Activated CD4-positive, alpha-beta memory T cell treated with anti-CD3 and anti-CD28 coated beads for 36 hours (primary cell): Measurements from ENCODE around the gene CACNA1B. TPM values are rescaled to one million over a fixed set of nuclear protein-coding genes. Genes with fewer than 3 reads are reported as not detected.

Experiments
- CTCF ChIA-PET: fragments of 350-600 bp; sonication (Branson Sonifier 250); formaldehyde crosslinking; loops from one replicate; lab custom pipeline; 2021; ENCODE audit warnings: antibody characterized with exemption, inconsistent platforms; lab: Charles Lee
- POLR2A ChIA-PET: fragments of 350-600 bp; sonication (Branson Sonifier 250); formaldehyde crosslinking; loops from one replicate; lab custom pipeline; 2021; ENCODE audit warnings: antibody characterized with exemption; lab: Charles Lee
- DNase-seq: peaks from one replicate; pipeline ENCODE4 v3.0.0-alpha.2; 2020
- H3K27ac Mint-ChIP-seq: one replicate; pipeline ENCODE4 v1.8.0; 2021; ENCODE audit warnings: mixed read lengths
- H3K27me3 Mint-ChIP-seq: one replicate; pipeline ENCODE4 v1.8.0; 2021; ENCODE audit warnings: mixed read lengths
- H3K36me3 Mint-ChIP-seq: one replicate; pipeline ENCODE4 v1.8.0; 2021; ENCODE audit warnings: mixed read lengths
- H3K4me1 Mint-ChIP-seq: one replicate; pipeline ENCODE4 v1.8.0; 2021; ENCODE audit warnings: low read depth, mixed read lengths
- H3K4me3 Mint-ChIP-seq: one replicate; pipeline ENCODE4 v1.8.0; 2021; ENCODE audit warnings: mild to moderate bottlenecking, mixed read lengths
- H3K9me3 Mint-ChIP-seq: one replicate; pipeline ENCODE4 v1.8.0; 2021; ENCODE audit warnings: mixed read lengths
- intact Hi-C: fragments of 100-400 bp; cut with micrococcal nuclease; formaldehyde crosslinking; loops from one replicate; pipeline ENCODE4 v1.15.1; 2023
- total RNA-seq, 2 experiments: library from RNA; stranded (reverse); gene quantifications; one replicate each; pipeline ENCODE4 v1.2.3, GENCODE V29; 2021

Gene CACNA1B
- total RNA-seq, 2 experiments from 2014 or later = 0.02 to 0.17 TPM

- ChIA-PET CTCF (interaction anchor here (0.6 kb wide), 1 partner anchor 351 kb away, joined by 3 read pairs; no protein-coding TSS in a partner anchor), POLR2A (no interaction called here)
- Mint-ChIP-seq H3K27me3 (peaks cover 23% of the 10 kb centered on the region), H3K4me3 (no peak overlapping the region), H3K9me3 (no peaks in the 10 kb centered on the region), H3K36me3 (no peaks in the 10 kb centered on the region), H3K27ac (no peak overlapping the region), H3K4me1 (no peaks in the 10 kb centered on the region)
- intact Hi-C loops = no loop called here
- no peak for DNase-seq
Observed at GRCh38 chr9:138024131-138024530, 146.5 kb downstream of the CACNA1B start.

GRCh38 chr9:138024831-138025291 is 147.3 kb downstream of the CACNA1B start:
- no peak overlapping the region for H3K27ac Mint-ChIP-seq
- ChIA-PET POLR2A (no interaction called here), CTCF (no interaction called here)
- no peak overlapping the region for H3K4me3 Mint-ChIP-seq
- no peaks in the 10 kb centered on the region for H3K9me3 Mint-ChIP-seq
- intact Hi-C loops = no loop called here
- H3K36me3 Mint-ChIP-seq = no peaks in the 10 kb centered on the region
- H3K4me1 Mint-ChIP-seq = no peaks in the 10 kb centered on the region
- peaks cover 23% of the 10 kb centered on the region for H3K27me3 Mint-ChIP-seq
- DNase-seq = no peak

- H3K9me3 Mint-ChIP-seq = no peaks in the 10 kb centered on the region
- peaks cover 25% of the 10 kb centered on the region for H3K27me3 Mint-ChIP-seq
- CTCF ChIA-PET = no interaction called here
- DNase-seq = no peak
- H3K27ac Mint-ChIP-seq = no peak overlapping the region
- H3K4me3 Mint-ChIP-seq = no peak overlapping the region
- intact Hi-C loops = no loop called here
- H3K36me3 Mint-ChIP-seq = no peaks in the 10 kb centered on the region
- no peaks in the 10 kb centered on the region for H3K4me1 Mint-ChIP-seq
- POLR2A ChIA-PET = no interaction called here
Observed at GRCh38 chr9:138025417-138025816, 147.8 kb downstream of the CACNA1B start.

GRCh38 chr9:138025908-138026307 is 148.3 kb downstream of the CACNA1B start:
- intact Hi-C loops = no loop called here

GRCh38 chr9:138028596-138028995 is 151.0 kb downstream of the CACNA1B start:
- Mint-ChIP-seq H3K27ac (no peak overlapping the region), H3K9me3 (peaks cover 8% of the 10 kb centered on the region), H3K36me3 (no peaks in the 10 kb centered on the region), H3K4me1 (no peaks in the 10 kb centered on the region), H3K27me3 (peaks cover 37% of the 10 kb centered on the region), H3K4me3 (no peak overlapping the region)
- intact Hi-C loops = no loop called here
- peak; percentile 2 for DNase-seq
- ChIA-PET POLR2A (no interaction called here), CTCF (no interaction called here)

More at GRCh38 chr9:138025908-138026307, 148.3 kb downstream of the CACNA1B start:
- Mint-ChIP-seq H3K36me3 (no peaks in the 10 kb centered on the region), H3K9me3 (no peaks in the 10 kb centered on the region), H3K4me3 (no peak overlapping the region), H3K27me3 (peaks cover 25% of the 10 kb centered on the region), H3K27ac (no peak overlapping the region), H3K4me1 (no peaks in the 10 kb centered on the region)
- CTCF ChIA-PET = no interaction called here
- no peak for DNase-seq
- POLR2A ChIA-PET = no interaction called here

GRCh38 chr9:138031186-138031585 is 153.6 kb downstream of the CACNA1B start:
- no peak overlapping the region for H3K4me3 Mint-ChIP-seq
- intact Hi-C loops = no loop called here
- ChIA-PET CTCF (no interaction called here), POLR2A (no interaction called here)
- H3K27me3 Mint-ChIP-seq = peaks cover 32% of the 10 kb centered on the region
- H3K9me3 Mint-ChIP-seq = peaks cover 8% of the 10 kb centered on the region
- no peak overlapping the region for H3K27ac Mint-ChIP-seq
- H3K4me1 Mint-ChIP-seq = no peaks in the 10 kb centered on the region
- no peak for DNase-seq
- no peaks in the 10 kb centered on the region for H3K36me3 Mint-ChIP-seq

GRCh38 chr9:138033950-138034349 is 156.4 kb downstream of the CACNA1B start:
- Mint-ChIP-seq H3K27me3 (peaks cover 36% of the 10 kb centered on the region), H3K4me3 (no peak overlapping the region), H3K27ac (no peak overlapping the region), H3K9me3 (peaks cover 8% of the 10 kb centered on the region), H3K4me1 (no peaks in the 10 kb centered on the region), H3K36me3 (no peaks in the 10 kb centered on the region)
- ChIA-PET CTCF (no interaction called here), POLR2A (no interaction called here)
- intact Hi-C loops = no loop called here
- no peak for DNase-seq

- Mint-ChIP-seq H3K4me3 (no peak overlapping the region), H3K27me3 (peaks cover 30% of the 10 kb centered on the region), H3K27ac (no peak overlapping the region), H3K4me1 (no peaks in the 10 kb centered on the region), H3K9me3 (peaks cover 8% of the 10 kb centered on the region), H3K36me3 (no peaks in the 10 kb centered on the region)
- CTCF ChIA-PET = no interaction called here
- no peak for DNase-seq
- intact Hi-C loops = no loop called here
- POLR2A ChIA-PET = no interaction called here
Observed at GRCh38 chr9:138037140-138037539, 159.6 kb downstream of the CACNA1B start.

- Mint-ChIP-seq H3K4me1 (no peaks in the 10 kb centered on the region), H3K9me3 (no peaks in the 10 kb centered on the region), H3K36me3 (no peaks in the 10 kb centered on the region), H3K27me3 (peaks cover 20% of the 10 kb centered on the region), H3K4me3 (no peak overlapping the region), H3K27ac (no peak overlapping the region)
- no peak for DNase-seq
- CTCF ChIA-PET = no interaction called here
- intact Hi-C loops = no loop called here
- POLR2A ChIA-PET = no interaction called here
Observed at GRCh38 chr9:138038244-138038671, 160.7 kb downstream of the CACNA1B start.

- peaks cover 20% of the 10 kb centered on the region for H3K27me3 Mint-ChIP-seq
- H3K36me3 Mint-ChIP-seq = no peaks in the 10 kb centered on the region
- H3K9me3 Mint-ChIP-seq = no peaks in the 10 kb centered on the region
- intact Hi-C loops = no loop called here
- H3K4me1 Mint-ChIP-seq = no peaks in the 10 kb centered on the region
- no peak overlapping the region for H3K4me3 Mint-ChIP-seq
- no peak for DNase-seq
- POLR2A ChIA-PET = no interaction called here
- CTCF ChIA-PET = no interaction called here
- H3K27ac Mint-ChIP-seq = peak overlapping the region; percentile 52
Observed at GRCh38 chr9:138040446-138041430, 163.2 kb downstream of the CACNA1B start.

GRCh38 chr9:138042146-138042545 is 164.6 kb downstream of the CACNA1B start:
- no peak for DNase-seq
- POLR2A ChIA-PET = no interaction called here
- Mint-ChIP-seq H3K27ac (no peak overlapping the region), H3K27me3 (peaks cover 18% of the 10 kb centered on the region), H3K4me3 (no peak overlapping the region), H3K4me1 (no peaks in the 10 kb centered on the region), H3K9me3 (no peaks in the 10 kb centered on the region), H3K36me3 (no peaks in the 10 kb centered on the region)
- intact Hi-C loops = no loop called here
- CTCF ChIA-PET = no interaction called here

GRCh38 chr9:138042640-138043039 is 165.1 kb downstream of the CACNA1B start:
- Mint-ChIP-seq H3K4me3 (no peak overlapping the region), H3K4me1 (no peaks in the 10 kb centered on the region), H3K27ac (no peak overlapping the region), H3K27me3 (peaks cover 17% of the 10 kb centered on the region), H3K36me3 (no peaks in the 10 kb centered on the region), H3K9me3 (no peaks in the 10 kb centered on the region)
- CTCF ChIA-PET = no interaction called here
- no peak for DNase-seq
- intact Hi-C loops = no loop called here
- POLR2A ChIA-PET = no interaction called here

GRCh38 chr9:138043061-138043410 is 165.5 kb downstream of the CACNA1B start:
- no peak for DNase-seq
- intact Hi-C loops = no loop called here
- H3K4me1 Mint-ChIP-seq = no peaks in the 10 kb centered on the region
- CTCF ChIA-PET = no interaction called here
- no peak overlapping the region for H3K4me3 Mint-ChIP-seq
- no peaks in the 10 kb centered on the region for H3K9me3 Mint-ChIP-seq
- peaks cover 15% of the 10 kb centered on the region for H3K27me3 Mint-ChIP-seq
- POLR2A ChIA-PET = no interaction called here
- no peak overlapping the region for H3K27ac Mint-ChIP-seq
- no peaks in the 10 kb centered on the region for H3K36me3 Mint-ChIP-seq
